ENCODE measurements around the gene TPCN1. TPM values are rescaled to one million over a fixed set of nuclear protein-coding genes. Genes with fewer than 3 reads are reported as not detected.

The TPCN1 gene
- total and polyA plus RNA-seq, 2 of the 8 experiments (the other 6 are each of a cell fraction or from before 2014, with no cell fraction given): 14.9 to 21.4 TPM

DNA sequence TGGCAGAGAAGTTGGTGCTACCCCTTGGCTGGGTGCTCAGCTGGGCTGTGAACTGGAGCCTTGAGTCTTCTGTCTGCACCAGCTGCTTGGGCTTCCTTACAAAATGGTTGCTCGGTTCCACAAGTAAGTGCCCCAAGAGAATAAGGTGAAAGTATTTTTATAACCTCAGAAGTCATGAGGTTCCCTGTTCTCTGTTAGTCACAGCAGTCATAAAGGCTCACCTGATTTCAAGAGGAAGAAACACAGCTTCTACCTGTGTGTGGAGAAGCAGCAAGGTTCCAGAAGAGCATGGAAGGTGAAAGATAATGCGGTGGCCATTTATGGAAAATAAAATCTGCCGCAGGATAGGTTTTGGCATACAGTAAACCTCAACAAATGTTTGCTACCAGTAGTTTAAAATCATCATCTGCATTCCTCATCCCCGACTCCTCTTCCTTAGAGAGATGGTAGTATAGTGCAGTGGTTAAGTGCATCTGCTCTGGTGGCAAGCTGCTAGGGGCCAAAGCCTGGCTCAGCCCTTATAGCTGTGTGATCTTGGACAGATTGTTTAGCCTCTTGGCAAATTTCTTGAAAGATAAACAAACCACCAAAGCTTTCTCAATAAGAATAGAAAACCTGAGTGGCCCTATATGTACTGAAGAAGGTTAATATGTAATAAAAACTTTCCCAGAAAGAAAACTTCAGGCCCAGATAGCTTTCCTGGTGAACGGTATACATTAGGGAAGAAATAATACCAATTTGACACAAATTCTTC lies 32.4 kb downstream of the TPCN1 start:
- no peak overlapping the region for H2AFZ ChIP-seq (ENCODE audit: low read length)
- WGBS, 2 experiments (ENCODE audit: extremely low coverage in 1 of 2, insufficient coverage in 1 of 2, insufficient read length in 1 of 2, insufficient replicate concordance in 2 of 2, low coverage in 1 of 2, low lambda C conversion rate in 2 of 2, missing lambda C conversion rate in 1 of 2): 87% methylated on average over 5 of the region's 5 CpGs; no CpG with 5 or more reads in 1 of the 2 experiments
- ChIA-PET POLR2A (ENCODE audit: partially characterized antibody) (interaction anchor here (0.7 to 1.4 kb wide), 2 partner anchors 16 to 79 kb away, joined by 3 to 4 read pairs; no protein-coding TSS in a partner anchor), CTCF (ENCODE audit: partially characterized antibody) (interaction anchor here (1.2 kb wide), 1 partner anchor 17 kb away, joined by 6 read pairs; no protein-coding TSS in a partner anchor)
- TF ChIP-seq TCF12 (IDR thresholded peaks at IDR 0.05; ENCODE audit: low read depth, low read length) (no peak), YY1 (IDR thresholded peaks at IDR 0.05; ENCODE audit: low read depth, low read length) (0 out of 2 replicates have a peak, but pooled peaks have one; percentile 23)
- H2BK5ac ChIP-seq (ENCODE audit: low read depth, low read length): no peak overlapping the region
- H4K8ac ChIP-seq (ENCODE audit: extremely low read depth, insufficient read depth, low read length): no peak overlapping the region
- no peaks in the 10 kb centered on the region for H3K79me1 ChIP-seq (ENCODE audit: low read depth, low read length)
- H4K91ac ChIP-seq (replicated peaks; ENCODE audit: insufficient read length, low read length): no peak overlapping the region
- no peak overlapping the region for H3K9ac ChIP-seq (replicated peaks in 1 of 4; ENCODE audit: extremely low read depth in 1 of 4, low read depth in 3 of 4, low read length in 3 of 4)
- H4K5ac ChIP-seq (ENCODE audit: insufficient read length, low read depth, low read length): no peak overlapping the region
- no peaks in the 10 kb centered on the region for H3K23me2 ChIP-seq (ENCODE audit: low read depth, low read length)
- no peaks in the 10 kb centered on the region for H3K9me3 ChIP-seq (ENCODE audit: insufficient read depth in 2 of 2, low read depth in 1 of 2, low read length in 1 of 2)
- no peak overlapping the region for H3K4me2 ChIP-seq (ENCODE audit: insufficient read depth in 1 of 2, low read depth in 2 of 2, low read length in 2 of 2)
- no peak overlapping the region for H3K14ac ChIP-seq (ENCODE audit: insufficient read length)
- no peak for DNase-seq (ENCODE audit: low read depth in 1 of 2, low spot score in 2 of 2)
- H2BK12ac ChIP-seq (ENCODE audit: low read depth, low read length): no peak overlapping the region
- H3K18ac ChIP-seq (ENCODE audit: extremely low read depth, low read length): no peak overlapping the region
- no peak overlapping the region for H3K4me3 ChIP-seq (ENCODE audit: extremely low read depth in 1 of 4, insufficient read depth in 2 of 4, low read depth in 3 of 4, low read length in 4 of 4)
- no peak overlapping the region for H2BK15ac ChIP-seq (ENCODE audit: low read length)
- no peaks in the 10 kb centered on the region for H4K20me1 ChIP-seq (replicated peaks in 1 of 2; ENCODE audit: control insufficient read depth in 1 of 2, insufficient read depth in 2 of 2, low read length in 2 of 2)
- H3K4ac ChIP-seq (replicated peaks; ENCODE audit: insufficient read length, low read depth, low read length): no peak overlapping the region
- H3K27ac ChIP-seq (ENCODE audit: low read depth, low read length): no peak overlapping the region
- H2AK5ac ChIP-seq (ENCODE audit: low read depth, low read length): no peak overlapping the region
- H2BK120ac ChIP-seq (replicated peaks; ENCODE audit: low read depth, low read length): no peak overlapping the region
- H3K27me3 ChIP-seq (replicated peaks in 1 of 4; ENCODE audit: control insufficient read depth in 3 of 4, extremely low read depth in 1 of 4, insufficient read depth in 3 of 4, low read length in 3 of 4): no peaks in the 10 kb centered on the region
- H3K36me3 ChIP-seq (ENCODE audit: control insufficient read depth in 2 of 4, insufficient read depth in 4 of 4, low read length in 3 of 4): no peaks in the 10 kb centered on the region
- no peaks in the 10 kb centered on the region for H3K79me2 ChIP-seq (ENCODE audit: control insufficient read depth in 1 of 2, insufficient read depth in 2 of 2, low read length in 2 of 2)
- no peak overlapping the region for H3K56ac ChIP-seq (replicated peaks; ENCODE audit: insufficient read length, low read depth, low read length)
- FAIRE-seq: no peak
- no peak overlapping the region for H3K23ac ChIP-seq (ENCODE audit: insufficient read length)
- H2BK20ac ChIP-seq (ENCODE audit: low read length): no peak overlapping the region
- no peaks in the 10 kb centered on the region for H3K4me1 ChIP-seq (replicated peaks in 1 of 4; ENCODE audit: control insufficient read depth in 3 of 4, insufficient read depth in 4 of 4, low read length in 3 of 4)

All from H1 (cell line).